HG03025 (cell line): Measurements from ENCODE around the gene HSF5.

Experiments used
- ATAC-seq: cut with Tn5 transposase; IDR thresholded peaks from one replicate; pipeline ENCODE4 v1.9.1; 2021; ENCODE audit warnings: mild to moderate bottlenecking, moderate library complexity; ENCODE audit not compliant: unreplicated experiment, low FRiP score

Gene HSF5

DNA sequence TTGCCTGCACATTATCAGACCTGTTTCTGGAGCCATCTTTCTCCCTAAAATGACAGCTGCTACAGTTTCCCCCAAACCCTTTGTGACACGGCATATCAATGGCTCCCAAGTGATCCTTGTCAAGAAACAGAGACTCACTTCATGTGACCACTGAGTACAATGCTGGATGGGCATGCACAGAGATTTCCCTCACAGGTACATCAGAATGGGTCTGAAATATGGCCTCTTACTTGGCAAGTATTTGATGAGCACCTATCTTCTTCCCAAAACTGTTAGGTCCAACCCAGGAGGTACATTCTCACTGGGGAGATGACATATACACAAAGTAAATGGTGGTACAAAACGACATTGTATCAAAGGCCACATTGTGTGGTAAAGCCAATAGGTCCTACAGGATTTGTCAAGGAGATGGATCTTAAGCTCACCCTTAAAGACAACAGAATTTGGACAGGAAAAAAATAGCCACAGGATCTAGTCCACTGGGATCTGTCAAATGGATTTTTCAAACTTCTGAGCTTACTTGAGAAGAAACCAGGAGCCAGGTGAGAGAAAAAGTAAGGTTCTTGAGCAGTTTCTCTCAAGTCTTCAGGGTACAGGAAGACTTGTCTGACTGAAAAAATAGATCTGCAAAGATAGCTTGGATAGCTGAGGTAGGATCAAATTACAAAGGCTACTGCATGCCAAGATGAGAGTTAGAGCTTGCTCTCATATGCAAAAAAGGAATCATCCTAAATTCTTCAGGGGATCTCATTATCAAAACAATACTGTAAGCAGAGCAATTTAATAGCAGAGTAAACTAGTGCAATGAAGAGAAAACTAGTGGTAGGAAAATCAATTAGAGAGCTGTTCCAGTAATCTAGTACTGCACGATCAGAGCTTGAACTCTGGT lies 99.7 kb downstream of the HSF5 start:
- no peak for ATAC-seq

- no peak for ATAC-seq
Observed at GRCh38 chr17:58387834-58388233, 100.4 kb downstream of the HSF5 start.

DNA sequence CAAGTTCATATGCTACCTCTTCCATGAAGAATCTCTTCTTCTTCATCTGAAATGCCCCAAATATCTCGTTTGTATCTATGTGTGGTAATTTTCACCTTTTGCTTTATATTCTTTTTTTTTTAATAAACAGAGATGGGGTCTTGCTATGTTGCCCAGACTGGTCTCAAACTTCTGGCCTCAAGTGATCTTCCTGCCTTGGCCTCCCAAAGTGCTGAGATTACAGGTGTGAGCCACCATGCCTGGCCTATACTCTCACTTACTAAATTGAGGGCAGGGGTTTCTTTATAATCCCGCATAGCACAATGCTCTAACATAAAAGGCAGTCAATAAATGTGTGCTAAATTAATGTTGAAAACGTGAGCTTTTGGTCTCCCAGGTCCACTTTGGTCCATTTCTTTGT lies 101.5 kb downstream of the HSF5 start:
- no peak for ATAC-seq

DNA sequence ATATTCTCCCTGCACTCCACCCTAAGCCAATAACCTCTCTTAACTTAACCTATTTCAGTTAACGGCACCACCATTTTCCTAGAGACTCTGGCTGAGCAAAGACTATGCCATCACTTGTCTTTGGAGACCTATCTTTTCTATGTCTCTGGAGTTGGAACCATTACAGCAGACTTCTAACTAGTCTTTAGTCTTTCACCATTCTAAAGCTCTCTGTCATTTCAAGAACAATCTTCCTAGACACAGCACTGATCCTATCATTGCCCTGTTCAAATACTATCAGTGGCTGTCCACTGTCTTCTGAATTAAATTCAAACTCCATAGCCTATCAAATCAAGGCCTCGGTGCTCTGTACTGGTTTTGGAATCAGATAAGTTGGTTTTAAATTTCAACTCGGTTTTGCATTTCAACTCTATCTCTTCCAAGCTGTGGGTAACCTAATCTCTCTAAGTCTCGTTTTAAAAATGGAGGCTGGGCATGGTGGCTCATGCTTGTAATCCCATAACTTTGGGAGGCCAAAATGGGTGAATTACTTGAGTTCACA lies 102.8 kb downstream of the HSF5 start:
- ATAC-seq, result no peak

DNA sequence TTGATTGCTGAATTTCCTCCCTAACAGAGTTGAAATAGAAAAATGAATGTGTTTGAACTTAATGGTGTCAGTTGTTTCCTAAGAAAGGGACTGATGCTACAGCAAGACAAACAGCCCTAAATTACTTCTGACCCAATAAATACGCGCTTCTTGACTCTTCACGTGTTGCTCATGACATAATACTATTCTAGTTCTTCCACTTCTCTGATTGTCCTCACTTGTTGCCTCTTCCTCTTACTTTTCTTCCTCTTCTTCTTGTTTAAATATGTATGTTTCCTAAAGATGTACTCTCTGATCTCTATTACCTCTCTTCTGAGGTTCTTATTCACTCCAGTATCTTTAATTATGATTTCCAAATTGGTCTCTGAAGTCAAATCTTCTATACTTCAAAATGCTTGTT lies 103.3 kb downstream of the HSF5 start:
- ATAC-seq, result no peak

DNA sequence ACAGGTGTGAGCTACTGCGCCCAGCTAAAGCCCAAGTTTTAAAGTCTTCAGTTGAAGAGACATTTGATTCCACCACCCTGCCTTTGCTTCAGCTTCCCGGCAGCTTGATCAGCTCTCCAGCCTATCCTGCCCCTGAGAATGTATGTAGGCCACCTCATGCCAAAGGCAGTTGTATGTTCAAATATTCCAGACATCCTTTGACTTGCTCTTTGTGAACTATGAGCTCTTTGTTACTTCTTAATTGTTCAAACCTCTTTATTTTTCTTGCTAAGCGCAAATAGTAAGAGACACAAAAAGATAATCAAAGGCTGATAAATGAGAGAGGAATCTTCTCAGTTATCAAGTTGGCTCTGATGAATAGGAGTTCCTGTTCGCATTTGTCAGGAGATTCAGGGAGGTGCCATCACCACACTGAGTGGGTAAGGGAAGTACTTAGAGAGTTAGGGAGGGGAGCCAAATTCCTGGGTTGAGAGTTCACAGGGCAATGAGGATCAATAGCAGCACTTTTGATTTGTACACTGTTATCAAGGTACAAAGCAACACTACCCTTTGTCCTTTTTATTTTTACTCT lies 104.2 kb downstream of the HSF5 start:
- no peak for ATAC-seq

GRCh38 chr17:58382872-58383242 lies 105.4 kb downstream of the HSF5 start:
- ATAC-seq, result no peak

GRCh38 chr17:58382108-58382871 lies 105.9 kb downstream of the HSF5 start:
- no peak for ATAC-seq

DNA sequence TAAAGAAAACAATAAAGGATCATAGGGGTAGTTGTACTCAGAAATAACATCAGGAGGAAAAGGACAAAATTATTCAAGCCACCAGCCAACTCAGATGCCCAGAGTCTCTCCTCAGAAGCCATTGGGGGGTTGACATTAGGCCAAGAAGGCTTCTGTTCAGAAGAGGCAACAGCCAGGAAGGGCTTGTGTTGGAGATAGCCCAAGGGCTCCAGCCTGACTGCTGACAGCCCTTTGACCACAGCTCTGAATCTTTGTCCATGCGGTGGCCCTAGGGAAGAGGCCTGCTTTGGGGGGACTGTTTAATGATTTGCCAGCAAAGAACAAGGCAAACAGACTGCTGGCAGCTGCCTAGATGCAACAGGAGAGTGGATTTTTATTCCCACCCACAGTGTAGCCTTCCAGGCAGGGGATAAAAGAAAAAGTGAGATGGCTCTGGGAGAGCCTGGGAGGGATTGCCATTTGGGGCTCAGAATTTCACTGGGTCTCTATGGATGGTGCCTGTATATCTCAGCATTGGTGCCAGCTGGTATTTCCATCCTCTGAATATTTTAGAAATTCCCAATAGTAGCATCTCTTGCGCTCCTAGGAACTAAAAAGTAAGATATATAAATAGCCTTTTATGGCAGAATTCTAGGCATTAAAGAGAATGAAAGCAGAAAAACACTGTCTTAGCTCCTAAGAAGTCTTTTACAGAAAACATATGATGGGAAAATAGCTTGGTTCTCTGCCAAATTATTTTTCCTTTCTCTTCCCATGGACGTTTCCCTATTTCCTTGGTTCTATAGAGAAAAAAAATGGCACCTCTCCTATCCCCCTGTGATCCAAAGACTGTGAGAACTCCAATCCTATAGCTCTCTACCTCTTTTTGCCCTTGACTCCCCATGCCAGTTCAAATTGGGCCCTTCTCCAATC lies 106.8 kb downstream of the HSF5 start:
- ATAC-seq, result no peak

DNA sequence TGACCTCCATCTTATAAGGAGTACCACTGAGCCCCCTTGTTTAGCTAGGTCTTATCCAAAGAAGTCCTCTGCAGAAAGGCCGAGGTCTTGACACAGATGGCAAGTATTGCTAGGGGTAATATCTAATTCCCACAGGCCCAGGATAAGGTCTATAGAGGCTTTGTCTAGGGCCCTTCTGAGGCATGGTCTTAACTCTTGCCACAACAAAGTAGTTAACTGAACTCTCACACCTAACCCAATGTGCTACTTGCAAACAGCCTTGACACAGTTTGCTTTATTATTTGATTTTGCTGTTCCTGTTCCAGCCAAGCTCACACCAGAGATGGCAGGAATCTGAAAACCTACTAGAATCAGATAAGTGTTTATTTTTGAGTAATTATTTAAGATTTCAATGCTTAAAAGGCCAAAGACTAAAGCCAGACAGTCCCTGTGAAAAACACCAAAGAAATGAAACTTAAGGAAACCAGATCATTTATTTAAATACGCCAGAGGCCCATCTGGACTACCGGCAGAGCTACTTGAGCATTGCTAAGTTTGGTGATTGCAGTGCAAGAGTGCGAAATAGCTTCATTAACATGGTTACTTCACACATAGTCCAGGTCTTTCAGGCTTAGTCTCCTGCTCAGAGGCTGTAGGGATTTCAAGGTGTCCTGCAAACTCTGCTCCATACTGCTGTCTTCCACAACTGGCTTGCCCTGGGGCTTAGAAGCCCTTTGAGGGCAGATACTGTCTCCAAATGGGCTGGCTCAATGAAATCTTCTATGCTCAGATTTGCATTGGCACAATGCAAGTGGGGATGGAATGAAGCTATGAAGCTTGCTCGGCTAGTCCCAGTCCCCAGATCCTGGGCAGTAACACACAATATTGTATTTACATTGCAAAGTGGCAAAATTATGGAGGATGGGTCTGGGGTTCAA lies 107.7 kb downstream of the HSF5 start:
- no peak for ATAC-seq

DNA sequence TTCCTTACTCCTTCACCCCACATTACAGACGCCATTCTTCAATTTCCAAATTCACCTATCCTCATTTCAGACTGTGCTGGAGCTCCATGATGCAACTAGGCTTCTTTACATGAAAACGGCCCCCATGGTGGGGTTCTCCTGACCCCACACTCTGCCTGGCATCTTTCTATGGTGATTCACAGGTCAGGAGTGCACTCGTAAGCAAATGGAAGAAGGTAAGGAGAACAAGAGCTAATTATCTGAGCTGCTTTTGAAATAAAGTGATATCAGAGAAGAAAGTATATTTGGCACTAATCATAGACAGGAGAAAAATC lies 108.7 kb downstream of the HSF5 start:
- ATAC-seq, result no peak

GRCh38 chr17:58378733-58379510 lies 109.3 kb downstream of the HSF5 start:
- ATAC-seq, result no peak

- ATAC-seq, result no peak
Observed at GRCh38 chr17:58377661-58378060, 110.5 kb downstream of the HSF5 start.

DNA sequence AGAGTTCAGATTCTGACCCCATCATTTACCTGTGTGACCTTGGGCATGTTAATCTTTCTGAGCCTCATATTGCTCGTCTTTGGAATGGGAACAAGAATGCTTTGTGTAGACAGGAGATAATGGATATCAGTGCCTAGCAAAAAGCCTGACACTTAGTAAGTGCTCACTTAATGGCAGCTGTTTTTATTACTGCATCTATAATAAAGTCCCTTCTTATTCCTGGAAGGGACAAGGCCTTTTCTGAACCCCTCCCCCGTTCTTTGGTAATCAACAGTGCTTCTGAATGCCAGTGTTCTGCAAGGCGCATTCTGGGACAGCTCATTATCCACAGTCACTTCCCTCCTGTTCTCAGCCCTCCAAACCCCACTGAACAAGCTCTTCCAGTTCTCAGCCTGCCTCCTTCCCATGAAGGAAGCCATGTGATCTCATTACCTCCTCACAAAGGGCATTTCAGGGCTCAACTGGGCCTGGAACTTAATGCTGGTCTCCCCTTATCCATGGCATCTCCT lies 111.1 kb downstream of the HSF5 start:
- no peak for ATAC-seq

DNA sequence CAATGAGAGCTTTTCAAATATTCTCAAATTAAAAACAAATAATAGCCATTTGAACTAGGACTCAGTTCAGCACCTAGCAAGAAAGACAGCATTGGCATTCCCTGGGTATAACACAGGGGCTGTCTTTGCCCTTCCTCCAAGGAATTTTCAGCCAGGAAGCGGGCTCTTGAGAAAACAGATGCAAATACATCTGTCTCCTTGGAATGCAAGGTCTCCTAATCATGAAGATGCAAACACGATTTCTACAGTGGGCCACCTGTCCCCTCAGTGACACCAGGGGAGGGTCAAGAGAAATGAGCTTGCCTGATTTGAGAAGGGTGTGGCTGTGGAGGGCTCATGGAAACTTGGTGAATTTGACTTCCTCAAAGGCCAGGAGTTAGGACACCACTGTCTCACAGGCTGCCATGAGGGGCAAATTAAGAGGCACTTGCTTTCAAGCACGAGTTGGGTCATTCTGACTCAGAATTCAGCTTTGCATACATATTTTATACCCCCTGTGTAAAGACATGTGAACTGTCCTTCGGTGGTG lies 111.7 kb downstream of the HSF5 start:
- ATAC-seq, result no peak

DNA sequence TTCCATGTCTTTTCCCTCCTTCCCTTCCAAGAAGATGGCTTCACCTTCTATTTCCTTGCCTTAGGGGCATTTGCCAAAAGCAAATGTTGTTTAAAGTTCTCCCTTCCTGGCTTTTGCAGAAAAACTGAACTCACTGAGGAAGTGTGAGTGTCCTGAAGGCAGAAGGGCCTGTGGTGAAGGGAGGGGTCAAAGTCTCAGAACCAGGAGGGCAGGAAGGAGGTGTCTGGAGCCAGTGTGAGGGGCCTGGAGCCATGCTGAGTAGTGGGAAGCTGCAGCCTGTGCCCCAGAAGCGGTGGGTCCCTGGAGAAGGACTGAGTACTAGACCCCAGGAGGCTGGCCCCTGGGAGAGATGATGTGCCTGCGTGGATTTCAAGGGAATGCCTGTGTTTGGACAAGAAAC lies 112.4 kb downstream of the HSF5 start:
- ATAC-seq, result no peak

DNA sequence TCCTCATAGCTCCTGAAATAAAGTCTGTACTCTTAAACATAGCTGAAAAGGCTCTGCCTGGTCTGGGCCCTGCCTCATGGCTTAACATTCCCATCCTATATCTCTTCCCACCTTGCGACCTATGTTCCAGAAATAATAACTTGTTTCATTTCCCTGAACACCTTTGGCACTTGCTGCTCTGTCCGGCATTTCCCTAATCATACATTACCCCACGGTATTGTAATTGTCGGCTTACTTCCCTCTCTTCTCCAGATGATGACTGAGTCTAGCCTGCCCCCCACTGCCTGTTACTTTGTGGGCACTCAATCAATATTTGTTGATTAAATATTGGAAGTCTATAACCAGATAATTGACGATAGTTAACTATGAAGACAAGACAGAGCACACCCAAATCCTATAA lies 113.0 kb downstream of the HSF5 start:
- no peak for ATAC-seq

DNA sequence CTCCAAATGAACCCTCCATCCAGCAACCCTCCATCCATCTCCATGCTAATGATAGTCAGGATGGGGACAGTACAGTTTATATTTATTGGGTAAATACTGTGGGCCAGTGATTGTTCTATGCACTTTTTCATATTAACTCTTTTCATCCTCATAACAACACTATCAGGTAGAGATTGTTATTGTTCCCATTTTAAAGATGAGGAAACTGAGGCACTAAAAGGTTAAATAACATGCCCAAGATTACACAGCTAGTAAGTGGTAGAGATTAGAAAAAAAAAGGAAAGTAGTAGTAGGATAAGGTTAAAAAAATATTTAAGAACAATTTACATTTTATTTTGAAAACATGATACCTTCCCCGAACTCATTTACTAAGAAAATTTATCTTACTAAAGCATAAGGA lies 114.3 kb downstream of the HSF5 start:
- no peak for ATAC-seq
